Endothelial cell of umbilical vein (primary cell): ENCODE data around the gene RNF168.
A peak's percentile ranks its signal among the peaks of the same experiment; 100 is the strongest.

Experiments used
- EZH2 ChIP-seq: IDR thresholded peaks from 2 replicates; pipeline ENCODE4 v1.6.1; 2012; ENCODE audit warnings: borderline replicate concordance, low read depth, mild to moderate bottlenecking, moderate library complexity, low read length, inconsistent platforms; ENCODE audit not compliant: severe bottlenecking
- FOS ChIP-seq: IDR thresholded peaks from 2 replicates; pipeline ENCODE4 v1.6.1; 2011; ENCODE audit warnings: mild to moderate bottlenecking, low read length, moderate library complexity, borderline replicate concordance; ENCODE audit not compliant: insufficient read depth
- GATA2 ChIP-seq: IDR thresholded peaks from 2 replicates; pipeline ENCODE4 v1.7.0; 2011; ENCODE audit warnings: low read depth, mild to moderate bottlenecking, moderate library complexity, mixed read lengths, low read length; ENCODE audit not compliant: insufficient read length, insufficient read depth
- POLR2A ChIP-seq: IDR thresholded peaks from 2 replicates; pipeline ENCODE4 v1.6.1; 2012; ENCODE audit warnings: low read depth, mild to moderate bottlenecking, control low read depth, low read length
- POLR2AphosphoS5 ChIP-seq: IDR thresholded peaks from 2 replicates; pipeline ENCODE4 v1.6.1; 2012; ENCODE audit warnings: low read depth, mild to moderate bottlenecking, control low read depth, low read length, moderate library complexity; ENCODE audit not compliant: insufficient read depth
- TF ChIP-seq, protein P1 (sequence below), 2 donors: IDR thresholded peaks; 1 replicate in 1 of 2; 2 replicates in 1 of 2; pipeline ENCODE4 v1.5.1; 2011; ENCODE audit warnings: low read length in 2 of 2, mild to moderate bottlenecking in 2 of 2, moderate library complexity in 2 of 2, control low read depth in 1 of 2, inconsistent platforms in 1 of 2, low read depth in 1 of 2; ENCODE audit not compliant: insufficient read depth in 1 of 2; ENCODE audit errors: extremely low read depth in 1 of 2

DNA sequence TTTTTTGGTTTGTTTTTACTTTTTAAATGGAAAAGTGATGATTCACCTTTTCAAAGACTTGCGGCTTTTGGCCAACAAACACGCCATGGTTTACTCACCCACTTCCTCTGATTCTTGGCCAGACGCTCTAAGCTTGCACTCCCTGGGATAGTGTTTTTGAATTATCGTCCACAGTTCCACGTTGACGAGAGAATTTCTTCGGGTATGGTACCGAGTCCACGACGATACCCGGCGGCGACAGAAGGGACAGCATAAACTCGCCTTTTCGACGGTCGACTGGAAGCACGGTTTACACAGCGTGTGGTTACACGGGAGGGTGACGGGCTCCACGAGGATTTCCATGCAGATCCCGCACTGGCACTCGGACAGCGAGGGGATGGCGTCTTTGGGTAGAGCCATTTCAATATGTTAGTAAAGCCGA lies 783 bp downstream of the RNF168 start:
- TF ChIP-seq EZH2 (no peak), GATA2 (no peak), POLR2A (no peak), FOS (peak; percentile 93), POLR2AphosphoS5 (peak; percentile 58)
- TF ChIP-seq, protein P1, sequence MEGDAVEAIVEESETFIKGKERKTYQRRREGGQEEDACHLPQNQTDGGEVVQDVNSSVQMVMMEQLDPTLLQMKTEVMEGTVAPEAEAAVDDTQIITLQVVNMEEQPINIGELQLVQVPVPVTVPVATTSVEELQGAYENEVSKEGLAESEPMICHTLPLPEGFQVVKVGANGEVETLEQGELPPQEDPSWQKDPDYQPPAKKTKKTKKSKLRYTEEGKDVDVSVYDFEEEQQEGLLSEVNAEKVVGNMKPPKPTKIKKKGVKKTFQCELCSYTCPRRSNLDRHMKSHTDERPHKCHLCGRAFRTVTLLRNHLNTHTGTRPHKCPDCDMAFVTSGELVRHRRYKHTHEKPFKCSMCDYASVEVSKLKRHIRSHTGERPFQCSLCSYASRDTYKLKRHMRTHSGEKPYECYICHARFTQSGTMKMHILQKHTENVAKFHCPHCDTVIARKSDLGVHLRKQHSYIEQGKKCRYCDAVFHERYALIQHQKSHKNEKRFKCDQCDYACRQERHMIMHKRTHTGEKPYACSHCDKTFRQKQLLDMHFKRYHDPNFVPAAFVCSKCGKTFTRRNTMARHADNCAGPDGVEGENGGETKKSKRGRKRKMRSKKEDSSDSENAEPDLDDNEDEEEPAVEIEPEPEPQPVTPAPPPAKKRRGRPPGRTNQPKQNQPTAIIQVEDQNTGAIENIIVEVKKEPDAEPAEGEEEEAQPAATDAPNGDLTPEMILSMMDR (IDR thresholded peaks at IDR 0.05; ENCODE audit: extremely low read depth in 1 of 2, insufficient read depth in 1 of 2, low read depth in 1 of 2, low read length in 2 of 2) = no peak
